ENCODE results near the gene CARD10. TPM values are rescaled to one million over a fixed set of nuclear protein-coding genes. Genes with fewer than 3 reads are reported as not detected.

The CARD10 gene
- total and polyA plus RNA-seq, 8 donors: 10.3 to 19.7 (median 15.4) TPM

DNA sequence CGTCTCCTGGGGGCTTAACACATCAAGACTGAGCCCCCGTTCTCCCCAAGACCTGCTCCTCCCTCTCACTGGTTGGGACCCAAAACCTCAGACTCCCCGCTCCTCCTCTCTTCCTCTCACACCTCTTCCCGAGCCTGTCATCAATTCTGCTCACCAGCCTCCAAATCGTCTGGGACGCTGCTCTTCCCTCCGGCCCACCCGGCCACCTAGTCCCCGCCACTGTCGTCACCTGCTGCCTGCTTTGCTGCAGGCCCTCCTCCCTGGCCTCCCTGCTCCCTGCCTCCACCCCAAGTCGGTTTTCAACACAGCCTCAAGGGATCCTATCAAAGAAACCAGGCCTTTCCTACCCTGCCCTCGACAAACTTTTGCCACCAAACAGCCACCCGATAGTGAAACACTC is 36.2 kb downstream of the CARD10 start:
- H3K9me3 ChIP-seq: no peaks in the 10 kb centered on the region
- peaks cover 0 to 22% of the 10 kb centered on the region in 2 donors for H3K36me3 ChIP-seq
- DNase-seq (no peak), ATAC-seq (no peak)
- intact Hi-C loops (cut with DNase I): no loop called here
- peaks cover 20 to 54% of the 10 kb centered on the region in 2 donors for H3K4me1 ChIP-seq
- no peak overlapping the region for H3K4me3 ChIP-seq
- H3K27me3 ChIP-seq: no peaks in the 10 kb centered on the region
- peak overlapping the region in 1 of 2 donors; percentile 85 for H3K27ac ChIP-seq
- TF ChIP-seq, protein P1, sequence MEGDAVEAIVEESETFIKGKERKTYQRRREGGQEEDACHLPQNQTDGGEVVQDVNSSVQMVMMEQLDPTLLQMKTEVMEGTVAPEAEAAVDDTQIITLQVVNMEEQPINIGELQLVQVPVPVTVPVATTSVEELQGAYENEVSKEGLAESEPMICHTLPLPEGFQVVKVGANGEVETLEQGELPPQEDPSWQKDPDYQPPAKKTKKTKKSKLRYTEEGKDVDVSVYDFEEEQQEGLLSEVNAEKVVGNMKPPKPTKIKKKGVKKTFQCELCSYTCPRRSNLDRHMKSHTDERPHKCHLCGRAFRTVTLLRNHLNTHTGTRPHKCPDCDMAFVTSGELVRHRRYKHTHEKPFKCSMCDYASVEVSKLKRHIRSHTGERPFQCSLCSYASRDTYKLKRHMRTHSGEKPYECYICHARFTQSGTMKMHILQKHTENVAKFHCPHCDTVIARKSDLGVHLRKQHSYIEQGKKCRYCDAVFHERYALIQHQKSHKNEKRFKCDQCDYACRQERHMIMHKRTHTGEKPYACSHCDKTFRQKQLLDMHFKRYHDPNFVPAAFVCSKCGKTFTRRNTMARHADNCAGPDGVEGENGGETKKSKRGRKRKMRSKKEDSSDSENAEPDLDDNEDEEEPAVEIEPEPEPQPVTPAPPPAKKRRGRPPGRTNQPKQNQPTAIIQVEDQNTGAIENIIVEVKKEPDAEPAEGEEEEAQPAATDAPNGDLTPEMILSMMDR (IDR thresholded peaks at IDR 0.05): no peak

DNA sequence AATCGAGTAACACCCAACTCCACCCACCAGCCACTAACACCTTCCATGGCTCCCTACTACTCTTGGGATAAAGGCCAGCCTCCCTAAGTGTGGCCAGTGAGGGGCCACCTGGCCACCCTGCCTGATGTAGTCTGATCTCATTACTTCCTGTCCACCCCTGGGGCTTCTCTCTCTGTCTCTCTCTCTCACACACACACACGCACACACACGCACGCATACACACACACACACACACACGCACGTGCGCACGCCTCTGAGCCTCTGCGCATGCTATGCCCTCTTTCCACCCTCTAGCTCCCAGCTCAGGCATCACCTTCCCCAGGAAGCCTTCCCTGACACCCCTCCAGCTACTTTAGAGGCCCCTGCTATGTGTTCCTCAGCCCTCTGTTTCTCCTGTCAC is 37.0 kb downstream of the CARD10 start:
- no peak overlapping the region for H3K27ac ChIP-seq
- peaks cover 20 to 54% of the 10 kb centered on the region in 2 donors for H3K4me1 ChIP-seq
- DNase-seq (no peak), ATAC-seq (no peak)
- H3K27me3 ChIP-seq: no peaks in the 10 kb centered on the region
- no peaks in the 10 kb centered on the region for H3K9me3 ChIP-seq
- peaks cover 0 to 30% of the 10 kb centered on the region in 2 donors for H3K36me3 ChIP-seq
- intact Hi-C loops (cut with DNase I): no loop called here
- TF ChIP-seq, protein P1 (IDR thresholded peaks at IDR 0.05): no peak
- H3K4me3 ChIP-seq: no peak overlapping the region

DNA sequence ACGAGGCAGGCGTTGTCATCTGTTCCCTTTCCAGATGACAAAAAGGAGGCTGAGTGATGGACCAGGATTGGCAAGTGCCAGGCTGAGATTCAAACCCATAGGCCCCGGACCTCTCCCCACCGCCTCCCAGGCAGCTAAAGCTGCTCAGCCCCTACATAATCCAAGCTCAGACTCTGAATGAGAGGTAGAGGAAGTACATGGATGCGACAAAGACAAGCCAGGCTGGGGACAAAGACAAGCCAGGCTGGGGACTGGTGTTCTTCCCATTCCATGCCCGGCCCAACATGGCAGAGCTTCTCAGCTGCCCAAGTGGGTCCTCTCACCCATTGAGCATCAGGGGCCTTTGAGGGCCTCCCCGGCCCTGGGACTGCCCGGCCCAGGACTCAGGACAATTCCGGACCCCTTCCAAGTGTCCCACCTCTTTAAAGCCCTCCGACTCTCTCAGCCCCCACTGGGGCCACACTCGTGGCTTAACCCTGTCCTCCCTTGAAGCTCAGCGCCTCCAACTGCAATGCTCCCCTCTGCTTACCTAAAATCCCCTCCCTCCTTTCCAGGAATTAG is 37.8 kb downstream of the CARD10 start:
- H3K27me3 ChIP-seq: no peaks in the 10 kb centered on the region
- H3K4me3 ChIP-seq: no peak overlapping the region
- DNase-seq: no peak
- no peak overlapping the region for H3K27ac ChIP-seq
- intact Hi-C loops (cut with DNase I): no loop called here
- peaks cover 0 to 38% of the 10 kb centered on the region in 2 donors for H3K36me3 ChIP-seq
- peaks cover 15 to 46% of the 10 kb centered on the region in 2 donors for H3K4me1 ChIP-seq
- no peak for ATAC-seq
- TF ChIP-seq, protein P1 (IDR thresholded peaks at IDR 0.05): no peak
- H3K9me3 ChIP-seq: no peaks in the 10 kb centered on the region

DNA sequence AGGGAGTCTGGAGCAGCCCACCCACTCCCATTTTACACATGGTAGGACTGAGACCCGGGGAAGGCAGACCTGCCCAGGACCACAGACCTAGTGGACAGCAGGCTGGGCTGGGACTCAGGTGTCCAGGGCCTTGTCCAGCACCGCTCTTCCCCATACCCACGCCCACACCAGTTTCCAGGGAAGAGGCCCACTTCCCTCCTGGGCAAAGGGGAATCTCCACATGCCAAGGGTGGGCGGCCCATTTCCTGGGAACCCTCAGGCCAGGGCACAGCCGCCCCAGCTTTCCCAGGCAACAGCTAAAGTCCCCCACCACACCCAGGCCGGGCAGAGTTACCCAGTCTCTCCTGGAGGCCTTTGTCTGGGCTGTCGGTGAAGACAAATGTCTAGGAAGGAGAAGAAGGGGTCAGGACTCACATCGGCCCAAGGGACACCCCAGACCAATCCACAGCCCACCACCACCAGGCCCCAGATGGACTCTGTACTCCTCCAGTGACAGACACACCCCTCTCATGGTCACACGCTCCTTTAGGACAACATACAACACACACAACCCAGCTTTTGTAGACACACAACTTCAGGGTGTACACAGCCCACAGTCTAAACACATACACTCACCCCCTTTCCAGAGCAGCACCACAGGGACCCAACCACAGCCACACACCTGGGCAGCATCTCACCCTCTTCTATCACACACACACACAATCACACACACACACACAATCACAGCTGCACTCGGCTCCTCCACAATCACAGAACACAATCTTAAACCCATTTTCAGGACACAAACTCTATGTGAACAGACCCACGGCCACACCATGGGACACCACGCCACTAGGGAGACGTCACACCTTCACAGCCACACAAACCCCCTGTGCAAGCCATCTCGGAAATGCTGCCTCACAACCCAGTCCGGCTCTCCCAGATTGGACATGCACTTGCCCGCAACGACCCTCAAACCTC is 38.5 kb downstream of the CARD10 start:
- TF ChIP-seq, protein P1 (IDR thresholded peaks at IDR 0.05): no peak
- DNase-seq (no peak), ATAC-seq (no peak)
- no peak overlapping the region for H3K27ac ChIP-seq
- peaks cover 0 to 44% of the 10 kb centered on the region in 2 donors for H3K36me3 ChIP-seq
- H3K9me3 ChIP-seq: no peaks in the 10 kb centered on the region
- peaks cover 10 to 38% of the 10 kb centered on the region in 2 donors for H3K4me1 ChIP-seq
- H3K4me3 ChIP-seq: no peak overlapping the region
- H3K27me3 ChIP-seq: no peaks in the 10 kb centered on the region
- intact Hi-C loops (cut with DNase I): no loop called here

DNA sequence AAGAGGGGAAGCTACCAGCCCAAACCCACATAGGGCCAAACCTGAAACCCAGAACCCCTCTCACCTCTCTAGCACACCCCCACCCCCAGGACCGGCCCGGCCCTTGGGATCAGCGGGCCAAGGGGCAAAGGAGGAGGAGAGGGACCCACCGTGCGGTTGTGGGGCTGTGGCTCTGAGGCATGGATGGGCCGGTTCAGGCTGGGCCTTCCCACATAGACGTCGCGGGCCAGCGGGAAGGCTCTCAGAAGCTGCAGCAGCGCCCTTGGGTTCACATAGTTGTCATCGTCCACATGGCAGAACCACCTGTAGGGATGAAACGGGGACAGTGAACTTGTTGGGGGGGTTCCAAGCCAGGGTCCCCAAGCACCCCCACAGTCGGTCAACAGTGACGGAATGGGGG is 40.0 kb downstream of the CARD10 start:
- Histone ChIP-seq H3K4me1 (peaks cover 10 to 25% of the 10 kb centered on the region in 2 donors), H3K36me3 (peaks cover 0 to 58% of the 10 kb centered on the region in 2 donors), H3K9me3 (no peaks in the 10 kb centered on the region), H3K4me3 (no peak overlapping the region), H3K27me3 (no peaks in the 10 kb centered on the region), H3K27ac (no peak overlapping the region)
- intact Hi-C loops (cut with DNase I): no loop called here
- ATAC-seq (no peak), DNase-seq (no peak)
- TF ChIP-seq, protein P1 (IDR thresholded peaks at IDR 0.05): no peak
